ENCODE measurements around the gene SFTA2.

DNA sequence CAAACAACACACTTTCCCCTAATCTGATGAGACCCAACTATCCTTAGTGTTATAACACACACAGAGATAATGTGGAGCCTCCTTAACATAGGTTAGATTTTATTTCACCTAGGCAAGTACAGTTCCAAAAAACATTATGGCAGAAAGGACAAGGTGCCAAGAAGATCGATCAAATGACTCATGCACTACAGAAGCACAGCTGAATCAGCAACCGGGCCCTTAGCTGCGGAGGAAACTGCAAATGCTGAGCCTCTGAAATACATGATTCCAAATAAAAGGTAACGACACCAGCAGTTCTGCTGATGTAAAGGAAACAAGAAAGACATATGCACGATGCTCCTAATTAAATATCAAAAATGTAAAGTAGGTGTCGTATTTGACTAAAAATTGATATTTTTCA lies 31.7 kb upstream of the SFTA2 start:
- TF ChIP-seq, protein P1, sequence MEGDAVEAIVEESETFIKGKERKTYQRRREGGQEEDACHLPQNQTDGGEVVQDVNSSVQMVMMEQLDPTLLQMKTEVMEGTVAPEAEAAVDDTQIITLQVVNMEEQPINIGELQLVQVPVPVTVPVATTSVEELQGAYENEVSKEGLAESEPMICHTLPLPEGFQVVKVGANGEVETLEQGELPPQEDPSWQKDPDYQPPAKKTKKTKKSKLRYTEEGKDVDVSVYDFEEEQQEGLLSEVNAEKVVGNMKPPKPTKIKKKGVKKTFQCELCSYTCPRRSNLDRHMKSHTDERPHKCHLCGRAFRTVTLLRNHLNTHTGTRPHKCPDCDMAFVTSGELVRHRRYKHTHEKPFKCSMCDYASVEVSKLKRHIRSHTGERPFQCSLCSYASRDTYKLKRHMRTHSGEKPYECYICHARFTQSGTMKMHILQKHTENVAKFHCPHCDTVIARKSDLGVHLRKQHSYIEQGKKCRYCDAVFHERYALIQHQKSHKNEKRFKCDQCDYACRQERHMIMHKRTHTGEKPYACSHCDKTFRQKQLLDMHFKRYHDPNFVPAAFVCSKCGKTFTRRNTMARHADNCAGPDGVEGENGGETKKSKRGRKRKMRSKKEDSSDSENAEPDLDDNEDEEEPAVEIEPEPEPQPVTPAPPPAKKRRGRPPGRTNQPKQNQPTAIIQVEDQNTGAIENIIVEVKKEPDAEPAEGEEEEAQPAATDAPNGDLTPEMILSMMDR (IDR thresholded peaks at IDR 0.05), result no peak
- no peak for TF ChIP-seq POLR2A (IDR thresholded peaks at IDR 0.05)

Measured in esophagus squamous epithelium (tissue), 4 donors.